Retinal pigment epithelial cell (primary cell): ENCODE data around the gene MYL11.

Experiments
- DNase-seq: peaks from one replicate; pipeline ENCODE4 v3.0.0-alpha.2; 2010; ENCODE audit warnings: low read depth
- H3K4me3 ChIP-seq: 2 replicates; pipeline ENCODE4 v1.5.1; 2011; ENCODE audit warnings: mild to moderate bottlenecking, low read length, control low read depth, moderate library complexity
- TF ChIP-seq, protein P1 (sequence below): conservative IDR thresholded peaks from 2 replicates; pipeline ENCODE4 v1.5.1; 2011; ENCODE audit warnings: low read depth, low read length, control low read depth, inconsistent platforms

The MYL11 gene

DNA sequence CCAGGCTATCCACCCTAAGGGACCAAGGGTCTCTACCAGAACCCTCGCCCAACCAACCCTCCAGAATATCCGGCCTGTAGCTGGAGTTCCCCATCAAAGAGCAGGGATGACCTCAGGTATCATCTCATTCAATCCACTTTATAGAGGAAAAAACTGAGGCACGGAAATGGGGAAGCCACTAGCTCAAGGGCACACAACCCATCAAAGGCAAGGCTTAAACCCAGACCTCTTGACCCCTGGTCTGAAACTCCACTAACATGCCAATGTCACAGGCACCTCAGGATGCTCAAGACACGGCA is 5.9 kb upstream of the MYL11 start:
- DNase-seq, result no peak
- H3K4me3 ChIP-seq, result peak overlapping the region; percentile 87
- TF ChIP-seq, protein P1, sequence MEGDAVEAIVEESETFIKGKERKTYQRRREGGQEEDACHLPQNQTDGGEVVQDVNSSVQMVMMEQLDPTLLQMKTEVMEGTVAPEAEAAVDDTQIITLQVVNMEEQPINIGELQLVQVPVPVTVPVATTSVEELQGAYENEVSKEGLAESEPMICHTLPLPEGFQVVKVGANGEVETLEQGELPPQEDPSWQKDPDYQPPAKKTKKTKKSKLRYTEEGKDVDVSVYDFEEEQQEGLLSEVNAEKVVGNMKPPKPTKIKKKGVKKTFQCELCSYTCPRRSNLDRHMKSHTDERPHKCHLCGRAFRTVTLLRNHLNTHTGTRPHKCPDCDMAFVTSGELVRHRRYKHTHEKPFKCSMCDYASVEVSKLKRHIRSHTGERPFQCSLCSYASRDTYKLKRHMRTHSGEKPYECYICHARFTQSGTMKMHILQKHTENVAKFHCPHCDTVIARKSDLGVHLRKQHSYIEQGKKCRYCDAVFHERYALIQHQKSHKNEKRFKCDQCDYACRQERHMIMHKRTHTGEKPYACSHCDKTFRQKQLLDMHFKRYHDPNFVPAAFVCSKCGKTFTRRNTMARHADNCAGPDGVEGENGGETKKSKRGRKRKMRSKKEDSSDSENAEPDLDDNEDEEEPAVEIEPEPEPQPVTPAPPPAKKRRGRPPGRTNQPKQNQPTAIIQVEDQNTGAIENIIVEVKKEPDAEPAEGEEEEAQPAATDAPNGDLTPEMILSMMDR, result no peak

DNA sequence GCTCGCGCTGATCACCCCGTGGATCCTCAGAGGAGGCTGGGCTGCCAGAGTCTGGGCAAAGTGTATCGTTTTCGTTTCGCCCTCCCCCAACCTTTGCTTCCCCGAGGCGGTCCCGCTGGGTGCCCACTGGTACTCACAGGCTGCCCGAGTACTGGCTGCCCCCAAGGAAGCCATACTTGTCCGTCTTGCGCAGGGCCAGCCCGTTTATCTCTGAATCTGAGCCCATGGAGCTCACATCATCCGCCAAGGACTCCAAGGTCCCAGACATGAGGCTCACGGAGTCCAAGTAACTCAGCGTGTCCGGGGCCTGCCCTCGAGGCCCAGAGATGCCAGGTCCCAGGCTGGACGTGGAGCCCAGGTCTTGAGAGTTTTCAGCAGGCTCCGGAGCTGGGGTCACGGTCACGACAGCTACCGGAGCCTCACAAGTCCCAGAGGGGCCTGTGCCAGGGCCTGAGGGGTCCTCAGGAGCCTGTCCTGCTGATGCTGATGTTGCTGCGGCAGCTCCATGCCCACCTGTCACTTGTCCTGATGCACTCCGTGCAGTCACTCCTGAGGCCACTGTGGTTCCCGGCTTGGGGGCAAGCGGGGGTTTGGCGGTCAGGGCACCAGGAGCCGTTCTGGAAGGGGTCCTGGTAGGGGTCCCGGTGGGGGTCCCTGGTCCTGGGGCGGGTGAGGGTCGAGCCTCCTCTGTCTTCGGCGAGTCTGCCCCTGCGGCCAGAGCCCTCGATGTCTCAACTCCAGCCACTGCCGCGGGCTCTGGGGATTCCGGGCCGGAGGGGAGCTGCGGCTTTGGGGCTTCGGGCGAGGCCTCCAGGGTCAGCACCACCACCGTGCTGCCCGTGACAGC is 5.3 kb upstream of the MYL11 start:
- DNase-seq, result no peak
- peak overlapping the region; percentile 87 for H3K4me3 ChIP-seq
- TF ChIP-seq, protein P1, result no peak

DNA sequence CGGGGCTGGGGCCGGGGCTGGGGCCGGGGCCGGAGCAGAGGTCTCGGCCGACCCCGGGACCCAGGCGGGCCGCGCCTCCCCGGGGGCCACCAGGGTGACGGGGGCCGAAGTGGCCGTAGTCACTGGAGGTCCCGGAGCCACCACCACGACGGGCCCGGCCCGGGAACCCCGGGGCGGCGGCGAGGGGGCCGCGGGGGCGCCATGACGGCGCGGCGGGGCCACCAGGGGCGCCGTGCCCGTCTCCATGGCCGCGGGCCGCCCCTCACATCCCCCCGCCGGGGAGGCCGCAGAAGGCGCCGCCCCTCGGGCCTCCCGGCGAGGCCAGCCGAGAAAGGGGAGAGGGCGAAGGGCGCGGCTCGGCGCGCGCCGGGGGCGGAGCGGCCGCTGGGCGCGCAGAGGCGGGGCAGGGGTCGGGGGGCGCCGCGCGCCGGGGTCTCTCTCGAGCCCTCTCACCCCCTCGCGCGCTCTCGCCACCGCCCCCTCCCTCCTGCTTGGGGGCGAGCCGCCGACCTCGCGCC is 4.6 kb upstream of the MYL11 start:
- DNase-seq, result no peak
- TF ChIP-seq, protein P1, result no peak
- peak overlapping the region; percentile 87 for H3K4me3 ChIP-seq

DNA sequence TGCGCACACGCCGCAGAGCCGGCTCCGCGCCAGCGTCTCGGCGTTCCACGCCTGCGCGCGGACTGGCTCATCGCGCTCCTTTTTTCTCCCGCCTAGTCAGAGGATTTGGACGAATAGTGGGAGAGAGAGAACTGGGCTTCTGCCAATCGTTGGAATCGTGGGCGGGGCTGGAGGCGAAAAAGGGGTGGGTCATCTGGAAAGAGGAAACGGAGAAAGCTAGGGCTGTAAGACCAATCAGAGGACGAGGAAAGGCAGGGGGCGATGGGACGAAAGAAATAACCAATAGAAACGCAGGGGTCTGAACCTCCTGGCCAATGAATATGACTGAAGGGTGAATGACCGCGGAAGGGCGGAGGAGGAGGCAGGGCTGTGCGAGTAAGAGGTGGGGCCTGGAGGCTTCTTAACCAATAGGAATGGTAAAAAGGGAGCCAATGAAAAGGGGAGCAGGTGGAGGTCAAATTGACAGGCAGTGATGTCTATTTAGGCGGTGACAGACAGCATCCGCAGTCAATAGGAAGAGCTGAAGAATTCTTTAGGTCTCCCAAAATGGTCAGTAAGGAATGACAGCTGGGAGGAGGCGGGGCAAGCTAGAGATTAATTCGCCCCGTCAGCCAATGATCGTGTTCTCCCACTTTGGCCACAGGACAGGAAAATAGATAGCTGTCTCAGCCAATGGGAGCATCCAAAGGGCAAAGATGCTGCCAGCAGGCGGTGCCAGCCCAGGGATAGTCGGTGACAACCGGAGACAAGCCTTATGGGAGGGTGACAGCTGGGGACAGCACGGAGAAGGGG is 4.0 kb upstream of the MYL11 start, which contains the start of gene TBC1D10B:
TBC1D10B (minus strand) TSS at position 39 of the 792 bp plus-strand sequence. CDS start 311 bp downstream, outside the sequence.
- H3K4me3 ChIP-seq, result peak within 1 kb of the TSS; percentile 87
- TF ChIP-seq, protein P1, result peak; percentile 27
- peak; percentile 100 for DNase-seq

DNA sequence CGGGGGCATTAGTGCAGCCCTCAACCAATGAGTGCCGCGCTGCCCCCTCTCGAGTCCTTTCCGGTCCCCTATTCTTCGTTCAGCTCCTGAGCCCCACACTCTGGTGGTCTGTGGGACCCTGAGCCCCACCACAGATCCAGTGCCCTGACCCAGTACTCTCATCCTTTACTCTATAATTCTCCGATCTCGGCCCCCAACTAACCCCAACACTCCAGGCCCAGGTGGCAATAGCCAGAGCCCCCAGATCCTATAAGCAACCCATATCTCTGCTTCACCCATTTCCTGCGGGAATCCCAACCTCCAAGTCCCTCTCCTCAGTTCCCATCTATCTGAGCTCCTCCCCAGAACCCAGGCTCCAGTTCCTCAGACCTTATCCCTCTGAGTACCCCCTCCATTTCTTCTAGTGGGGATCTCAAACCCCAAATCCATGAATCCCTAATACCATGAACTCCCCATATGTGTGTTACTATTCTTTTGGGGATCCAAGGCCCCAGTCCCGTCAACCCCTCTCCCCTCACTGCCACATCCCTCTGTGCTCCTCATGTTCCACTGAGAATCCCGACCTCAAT is 3.3 kb upstream of the MYL11 start:
- H3K4me3 ChIP-seq, result peak overlapping the region; percentile 37
- DNase-seq, result no peak
- TF ChIP-seq, protein P1, result no peak

DNA sequence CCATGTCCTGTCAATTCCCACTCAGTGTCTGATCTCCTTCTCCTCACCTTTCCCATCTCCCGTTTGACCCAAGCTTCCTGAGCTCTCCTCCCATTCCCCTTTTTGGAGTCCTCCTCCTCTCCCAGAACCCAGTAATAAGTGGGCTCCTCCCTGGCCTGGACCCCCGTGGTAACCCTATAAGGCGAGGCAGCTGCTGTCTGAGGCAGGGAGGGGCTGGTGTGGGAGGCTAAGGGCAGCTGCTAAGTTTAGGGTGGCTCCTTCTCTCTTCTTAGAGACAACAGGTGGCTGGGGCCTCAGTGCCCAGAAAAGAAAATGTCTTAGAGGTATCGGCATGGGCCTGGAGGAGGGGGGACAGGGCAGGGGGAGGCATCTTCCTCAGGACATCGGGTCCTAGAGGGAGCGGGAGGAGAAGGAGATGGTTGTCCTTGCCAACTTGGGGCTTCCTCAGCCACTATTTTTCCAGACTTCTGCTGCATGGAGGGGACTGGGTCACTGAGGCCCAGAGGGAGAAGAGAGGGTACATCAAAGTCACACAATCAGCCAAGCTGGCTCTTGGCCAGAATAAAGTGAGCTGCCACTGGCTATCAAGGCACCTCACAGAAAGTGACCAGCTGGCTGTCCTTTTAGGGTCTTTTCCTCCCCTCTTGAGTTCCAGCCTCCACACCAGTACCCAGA is 2.4 kb upstream of the MYL11 start:
- H3K4me3 ChIP-seq, result no peak overlapping the region
- TF ChIP-seq, protein P1, result no peak
- DNase-seq, result no peak
